ENCODE results near the gene SUGP1.

GRCh38 chr19:19232261-19232721 lies 88.0 kb downstream of the SUGP1 start:
- no peak for TF ChIP-seq CTCF (IDR thresholded peaks at IDR 0.05)
- TF ChIP-seq POLR2AphosphoS5 (IDR thresholded peaks at IDR 0.05; ENCODE audit: insufficient read depth in 1 of 2, low read depth in 1 of 2) = no peak
